Measurements from ENCODE around the gene PCBP3.

Gene PCBP3

DNA sequence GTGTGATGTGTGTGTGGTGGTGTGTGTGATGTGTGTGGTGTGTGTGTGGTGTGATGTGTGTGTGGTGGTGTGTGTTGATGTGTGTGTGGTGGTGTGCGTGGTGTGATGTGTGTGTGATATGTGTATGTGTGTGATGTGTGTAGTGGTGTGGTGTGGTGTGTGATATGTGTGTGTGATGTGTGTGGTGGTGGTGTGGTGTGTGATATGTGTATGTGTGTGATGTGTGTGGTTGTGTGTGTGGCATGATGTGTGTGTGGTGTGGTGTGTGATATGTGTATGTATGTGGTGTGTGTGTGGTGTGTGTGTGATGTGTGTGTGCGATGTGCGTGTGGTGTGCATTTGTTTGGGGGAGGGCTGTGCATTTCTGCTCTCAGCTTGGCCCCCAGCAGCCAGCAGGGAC is 7.1 kb upstream of the PCBP3 start:
- WGBS (ENCODE audit: insufficient coverage): 100% methylated on average over 1 of the region's 3 CpGs
- POLR2A ChIA-PET: no interaction called here

GRCh38 chr21:45636951-45637646 is 6.4 kb upstream of the PCBP3 start:
- no peak for DNase-seq
- ChIA-PET CTCF (interaction anchor here (1.0 to 1.1 kb wide), 2 partner anchors 11 to 18 kb away, joined by 3 read pairs; no protein-coding TSS in a partner anchor), POLR2A (no interaction called here)
- Histone ChIP-seq H3K36me3 (ENCODE audit: control insufficient read depth in 4 of 4, insufficient read depth in 4 of 4, low read length in 3 of 4) (no peaks in the 10 kb centered on the region), H3K9me3 (ENCODE audit: control extremely low read depth in 1 of 5, control insufficient read depth in 4 of 5, insufficient read depth in 2 of 5, low read depth in 1 of 5, low read length in 4 of 5) (peaks cover 0 to 3% (median 0%) of the 10 kb centered on the region in 5 experiments), H3K27ac (ENCODE audit: insufficient read depth in 1 of 2, low read depth in 1 of 2, low read length in 2 of 2, poor library complexity in 1 of 2, severe bottlenecking in 2 of 2) (no peak overlapping the region), H3K4me3 (ENCODE audit: control insufficient read depth in 1 of 7, extremely low read depth in 1 of 7, insufficient read depth in 4 of 7, low read depth in 2 of 7, low read length in 6 of 7) (no peak overlapping the region), H3K27me3 (replicated peaks in 2 of 5; ENCODE audit: control insufficient read depth in 4 of 5, insufficient read depth in 5 of 5, low read length in 4 of 5) (peaks cover 0 to 17% (median 2%) of the 10 kb centered on the region in 5 experiments), H3K4me1 (ENCODE audit: control extremely low read depth in 1 of 4, control insufficient read depth in 4 of 4, insufficient read depth in 4 of 4, low read length in 3 of 4) (peaks cover 0 to 12% (median 10%) of the 10 kb centered on the region in 4 experiments)
- 82% methylated on average over 22 of the region's 33 CpGs for WGBS (ENCODE audit: insufficient coverage)

More for the DNA sequence above, 7.1 kb upstream of the PCBP3 start:
- DNase-seq: no peak
- H3K36me3 ChIP-seq (ENCODE audit: control insufficient read depth in 4 of 4, insufficient read depth in 4 of 4, low read length in 3 of 4): no peaks in the 10 kb centered on the region
- no peak overlapping the region for H3K27ac ChIP-seq (ENCODE audit: insufficient read depth in 1 of 2, low read depth in 1 of 2, low read length in 2 of 2, poor library complexity in 1 of 2, severe bottlenecking in 2 of 2)
- no peak overlapping the region for H3K4me3 ChIP-seq (ENCODE audit: control insufficient read depth in 1 of 7, extremely low read depth in 1 of 7, insufficient read depth in 4 of 7, low read depth in 2 of 7, low read length in 6 of 7)
- peaks cover 0 to 12% (median 10%) of the 10 kb centered on the region in 4 experiments for H3K4me1 ChIP-seq (ENCODE audit: control extremely low read depth in 1 of 4, control insufficient read depth in 4 of 4, insufficient read depth in 4 of 4, low read length in 3 of 4)
- H3K9me3 ChIP-seq (ENCODE audit: control extremely low read depth in 1 of 5, control insufficient read depth in 4 of 5, insufficient read depth in 2 of 5, low read depth in 1 of 5, low read length in 4 of 5): peaks cover 0 to 3% (median 0%) of the 10 kb centered on the region in 5 experiments
- peaks cover 0 to 17% (median under 1%) of the 10 kb centered on the region in 5 experiments for H3K27me3 ChIP-seq (replicated peaks in 2 of 5; ENCODE audit: control insufficient read depth in 4 of 5, insufficient read depth in 5 of 5, low read length in 4 of 5)
- CTCF ChIA-PET: interaction anchor here (1.0 to 1.1 kb wide), 2 partner anchors 12 to 18 kb away, joined by 3 read pairs; no protein-coding TSS in a partner anchor

GRCh38 chr21:45637883-45638282 is 5.6 kb upstream of the PCBP3 start:
- no peak for DNase-seq
- Histone ChIP-seq H3K4me1 (ENCODE audit: control extremely low read depth in 1 of 4, control insufficient read depth in 4 of 4, insufficient read depth in 4 of 4, low read length in 3 of 4) (peaks cover 0 to 15% (median 10%) of the 10 kb centered on the region in 4 experiments), H3K27ac (ENCODE audit: insufficient read depth in 1 of 2, low read depth in 1 of 2, low read length in 2 of 2, poor library complexity in 1 of 2, severe bottlenecking in 2 of 2) (no peak overlapping the region), H3K36me3 (ENCODE audit: control insufficient read depth in 4 of 4, insufficient read depth in 4 of 4, low read length in 3 of 4) (no peaks in the 10 kb centered on the region), H3K27me3 (replicated peaks in 2 of 5; ENCODE audit: control insufficient read depth in 4 of 5, insufficient read depth in 5 of 5, low read length in 4 of 5) (peaks cover 0 to 17% (median 2%) of the 10 kb centered on the region in 5 experiments), H3K4me3 (ENCODE audit: control insufficient read depth in 1 of 7, extremely low read depth in 1 of 7, insufficient read depth in 4 of 7, low read depth in 2 of 7, low read length in 6 of 7) (no peak overlapping the region), H3K9me3 (ENCODE audit: control extremely low read depth in 1 of 5, control insufficient read depth in 4 of 5, insufficient read depth in 2 of 5, low read depth in 1 of 5, low read length in 4 of 5) (peaks cover 0 to 3% (median 0%) of the 10 kb centered on the region in 5 experiments)
- 69% methylated on average over 7 of the region's 13 CpGs for WGBS (ENCODE audit: insufficient coverage)
- ChIA-PET CTCF (interaction anchor here (1.1 kb wide), 1 partner anchor 11 kb away, joined by 3 read pairs; no protein-coding TSS in a partner anchor), POLR2A (no interaction called here)

GRCh38 chr21:45638707-45639106 is 4.8 kb upstream of the PCBP3 start:
- H3K27me3 ChIP-seq (replicated peaks in 2 of 5; ENCODE audit: control insufficient read depth in 4 of 5, insufficient read depth in 5 of 5, low read length in 4 of 5): peaks cover 0 to 17% (median 2%) of the 10 kb centered on the region in 5 experiments
- H3K4me1 ChIP-seq (ENCODE audit: control extremely low read depth in 1 of 4, control insufficient read depth in 4 of 4, insufficient read depth in 4 of 4, low read length in 3 of 4): peaks cover 0 to 15% (median 10%) of the 10 kb centered on the region in 4 experiments
- WGBS (ENCODE audit: insufficient coverage): 32% methylated on average over 5 of the region's 8 CpGs
- POLR2A ChIA-PET: no interaction called here
- peaks cover 0 to 3% (median 0%) of the 10 kb centered on the region in 5 experiments for H3K9me3 ChIP-seq (ENCODE audit: control extremely low read depth in 1 of 5, control insufficient read depth in 4 of 5, insufficient read depth in 2 of 5, low read depth in 1 of 5, low read length in 4 of 5)
- CTCF ChIA-PET: no interaction called here
- H3K4me3 ChIP-seq (ENCODE audit: control insufficient read depth in 1 of 7, extremely low read depth in 1 of 7, insufficient read depth in 4 of 7, low read depth in 2 of 7, low read length in 6 of 7): no peak overlapping the region
- H3K36me3 ChIP-seq (ENCODE audit: control insufficient read depth in 4 of 4, insufficient read depth in 4 of 4, low read length in 3 of 4): no peaks in the 10 kb centered on the region
- no peak overlapping the region for H3K27ac ChIP-seq (ENCODE audit: insufficient read depth in 1 of 2, low read depth in 1 of 2, low read length in 2 of 2, poor library complexity in 1 of 2, severe bottlenecking in 2 of 2)
- no peak for DNase-seq

DNA sequence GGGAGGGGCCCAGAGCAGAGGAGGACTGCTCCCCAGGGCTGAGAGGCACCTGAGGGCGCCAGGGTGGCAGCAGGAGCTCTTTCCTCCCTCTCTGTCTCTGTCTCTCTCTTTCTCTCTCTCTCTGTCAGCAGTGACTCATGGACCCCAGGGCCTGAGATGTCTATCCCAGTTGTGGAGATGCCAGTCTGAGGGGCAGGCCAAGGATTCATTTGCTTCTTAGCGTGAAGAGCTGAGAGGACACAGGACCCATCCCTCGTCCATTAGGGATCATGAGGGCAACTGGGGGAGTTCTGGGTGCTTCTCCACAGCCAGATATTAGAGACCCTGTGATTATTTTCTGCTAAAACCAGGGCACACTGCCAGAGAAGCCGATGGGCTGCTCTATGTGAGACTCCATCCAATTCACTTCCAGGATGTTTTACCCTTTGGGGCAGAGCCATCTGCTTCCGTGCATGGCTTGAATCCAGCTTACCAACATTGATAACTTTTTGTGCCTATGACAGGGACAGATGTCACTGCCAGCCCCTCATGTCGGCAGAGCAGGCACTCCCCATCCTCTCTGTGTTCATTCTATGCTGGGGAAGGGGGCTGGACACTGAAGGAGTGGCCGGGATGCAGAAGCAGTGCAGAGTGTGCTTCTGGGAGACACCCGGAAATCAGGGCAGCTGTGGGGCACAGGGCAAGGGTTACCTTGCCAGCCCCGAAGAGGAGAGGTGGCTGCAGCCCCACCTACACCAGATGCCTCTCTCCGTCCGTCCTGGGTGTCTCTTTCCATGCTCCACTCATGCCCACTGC is 4.1 kb upstream of the PCBP3 start:
- DNase-seq: no peak
- POLR2A ChIA-PET: no interaction called here
- CTCF ChIA-PET: no interaction called here

DNA sequence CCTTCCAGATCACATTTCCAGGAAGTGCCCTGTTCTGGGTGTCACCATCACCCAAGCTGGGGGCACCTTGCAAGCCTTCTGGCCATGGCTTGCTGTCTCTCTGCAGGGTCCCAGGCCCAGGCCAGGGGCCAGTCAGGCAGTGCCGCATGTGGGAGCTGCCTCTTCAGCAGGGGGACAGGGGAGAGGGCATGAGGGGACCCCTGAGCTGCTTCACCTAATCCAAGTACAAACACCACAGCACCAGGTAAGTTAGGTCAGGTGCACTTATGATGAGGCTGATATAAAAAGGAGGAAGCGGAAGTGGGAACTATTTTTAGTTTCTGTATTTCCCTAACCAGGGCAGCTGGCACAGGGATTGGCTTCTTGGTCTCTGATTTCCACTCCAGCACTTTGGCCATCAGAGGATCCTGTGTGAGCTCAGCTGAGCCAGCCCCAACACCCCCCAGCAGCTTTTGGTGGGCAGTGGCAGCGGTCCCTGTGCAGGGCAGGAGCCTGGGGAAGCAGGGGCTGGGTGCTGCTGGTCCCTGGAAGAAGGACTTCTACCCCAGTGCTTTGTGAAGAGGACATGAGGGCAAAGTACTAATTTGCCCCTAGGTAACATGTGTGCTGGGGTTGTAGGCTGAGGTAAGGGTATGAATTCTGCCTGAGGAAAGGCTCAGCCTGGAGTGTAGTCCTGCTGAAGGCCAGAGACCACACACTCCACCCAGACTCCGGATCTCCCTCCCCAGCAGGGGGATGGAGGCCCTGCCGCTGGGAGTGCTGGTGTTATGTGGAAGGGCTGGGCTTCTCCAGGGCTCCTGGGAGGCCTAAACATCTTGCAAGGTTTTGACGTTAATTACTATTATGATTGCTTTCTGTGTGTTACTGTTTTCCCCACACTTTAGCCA is 3.3 kb upstream of the PCBP3 start:
- no peaks in the 10 kb centered on the region for H3K36me3 ChIP-seq (ENCODE audit: control insufficient read depth in 4 of 4, insufficient read depth in 4 of 4, low read length in 3 of 4)

More for the DNA sequence above, 4.1 kb upstream of the PCBP3 start:
- 82% methylated on average over 9 of the region's 11 CpGs for WGBS (ENCODE audit: insufficient coverage)
- Histone ChIP-seq H3K27me3 (replicated peaks in 2 of 5; ENCODE audit: control insufficient read depth in 4 of 5, insufficient read depth in 5 of 5, low read length in 4 of 5) (peaks cover 0 to 18% (median 4%) of the 10 kb centered on the region in 5 experiments), H3K4me3 (ENCODE audit: control insufficient read depth in 1 of 7, extremely low read depth in 1 of 7, insufficient read depth in 4 of 7, low read depth in 2 of 7, low read length in 6 of 7) (no peak overlapping the region), H3K9me3 (ENCODE audit: control extremely low read depth in 1 of 5, control insufficient read depth in 4 of 5, insufficient read depth in 2 of 5, low read depth in 1 of 5, low read length in 4 of 5) (peaks cover 0 to 2% (median 0%) of the 10 kb centered on the region in 5 experiments), H3K4me1 (ENCODE audit: control extremely low read depth in 1 of 4, control insufficient read depth in 4 of 4, insufficient read depth in 4 of 4, low read length in 3 of 4) (peaks cover under 1 to 18% (median 16%) of the 10 kb centered on the region in 4 experiments), H3K27ac (ENCODE audit: insufficient read depth in 1 of 2, low read depth in 1 of 2, low read length in 2 of 2, poor library complexity in 1 of 2, severe bottlenecking in 2 of 2) (no peak overlapping the region), H3K36me3 (ENCODE audit: control insufficient read depth in 4 of 4, insufficient read depth in 4 of 4, low read length in 3 of 4) (no peaks in the 10 kb centered on the region)

More for the DNA sequence above, 3.3 kb upstream of the PCBP3 start:
- no CpG with 5 or more reads among the region's 6 CpGs for WGBS (ENCODE audit: insufficient coverage)
- Histone ChIP-seq H3K27me3 (replicated peaks in 2 of 5; ENCODE audit: control insufficient read depth in 4 of 5, insufficient read depth in 5 of 5, low read length in 4 of 5) (peaks cover 0 to 25% (median 10%) of the 10 kb centered on the region in 5 experiments), H3K27ac (ENCODE audit: insufficient read depth in 1 of 2, low read depth in 1 of 2, low read length in 2 of 2, poor library complexity in 1 of 2, severe bottlenecking in 2 of 2) (no peak overlapping the region), H3K9me3 (ENCODE audit: control extremely low read depth in 1 of 5, control insufficient read depth in 4 of 5, insufficient read depth in 2 of 5, low read depth in 1 of 5, low read length in 4 of 5) (no peaks in the 10 kb centered on the region), H3K4me1 (ENCODE audit: control extremely low read depth in 1 of 4, control insufficient read depth in 4 of 4, insufficient read depth in 4 of 4, low read length in 3 of 4) (peaks cover 7 to 24% (median 20%) of the 10 kb centered on the region in 4 experiments), H3K4me3 (ENCODE audit: control insufficient read depth in 1 of 7, extremely low read depth in 1 of 7, insufficient read depth in 4 of 7, low read depth in 2 of 7, low read length in 6 of 7) (no peak overlapping the region)
- ChIA-PET CTCF (interaction anchor here (1.2 kb wide), 1 partner anchor 43 kb away, joined by 4 read pairs; no protein-coding TSS in a partner anchor), POLR2A (no interaction called here)
- no peak for DNase-seq

All from common myeloid progenitor, CD34-positive (primary cell).